ENCODE data around the gene CNDP1. TPM values are rescaled to one million over a fixed set of nuclear protein-coding genes. Genes with fewer than 3 reads are reported as not detected.

Gene CNDP1
- total RNA-seq, 1 experiment from 2014 or later: not detected

GRCh38 chr18:74513149-74513882 is 21.0 kb upstream of the CNDP1 start:
- ChIA-PET CTCF (interaction anchor here (0.7 to 1.0 kb wide), 2 partner anchors 11 to 17 kb away, joined by 3 to 5 read pairs; partner anchors contain the start of gene CNDP2), POLR2A (interaction anchor here (0.7 kb wide), 1 partner anchor 8 kb away, joined by 3 read pairs; no protein-coding TSS in a partner anchor)
- Mint-ChIP-seq H3K27ac (ENCODE audit: low read depth, unreplicated experiment) (peak overlapping the region; percentile 46), H3K27me3 (ENCODE audit: insufficient read depth, unreplicated experiment) (no peaks in the 10 kb centered on the region), H3K9me3 (ENCODE audit: unreplicated experiment) (no peaks in the 10 kb centered on the region), H3K4me1 (ENCODE audit: insufficient read depth, unreplicated experiment) (no peaks in the 10 kb centered on the region), H3K4me3 (ENCODE audit: unreplicated experiment) (no peak overlapping the region), H3K36me3 (ENCODE audit: insufficient read depth, unreplicated experiment) (peaks cover 86% of the 10 kb centered on the region)
- no TSS peak for BruUV-seq (replicated peaks)
- DNase-seq (ENCODE audit: unreplicated experiment): no peak
- no peak for TF ChIP-seq CTCF (IDR thresholded peaks at IDR 0.05; ENCODE audit: unreplicated experiment)
- intact Hi-C loops (cut with micrococcal nuclease): no loop called here

- H3K36me3 Mint-ChIP-seq (ENCODE audit: insufficient read depth, unreplicated experiment): peaks cover 86% of the 10 kb centered on the region
- no peaks in the 10 kb centered on the region for H3K9me3 Mint-ChIP-seq (ENCODE audit: unreplicated experiment)
- POLR2A ChIA-PET: no interaction called here
- no peaks in the 10 kb centered on the region for H3K4me1 Mint-ChIP-seq (ENCODE audit: insufficient read depth, unreplicated experiment)
- CTCF ChIA-PET: no interaction called here
- no peak for TF ChIP-seq CTCF (IDR thresholded peaks at IDR 0.05; ENCODE audit: unreplicated experiment)
- DNase-seq (ENCODE audit: unreplicated experiment): no peak
- intact Hi-C loops (cut with micrococcal nuclease): no loop called here
- no peaks in the 10 kb centered on the region for H3K27me3 Mint-ChIP-seq (ENCODE audit: insufficient read depth, unreplicated experiment)
- no peak overlapping the region for H3K27ac Mint-ChIP-seq (ENCODE audit: low read depth, unreplicated experiment)
- no peak overlapping the region for H3K4me3 Mint-ChIP-seq (ENCODE audit: unreplicated experiment)
- BruUV-seq (replicated peaks): no TSS peak
These were observed 20.5 kb upstream of the CNDP1 start for GRCh38 chr18:74513883-74514205.

- H3K27ac Mint-ChIP-seq (ENCODE audit: low read depth, unreplicated experiment): no peak overlapping the region
- TF ChIP-seq CTCF (IDR thresholded peaks at IDR 0.05; ENCODE audit: unreplicated experiment): no peak
- BruUV-seq (replicated peaks): no TSS peak
- CTCF ChIA-PET: no interaction called here
- H3K9me3 Mint-ChIP-seq (ENCODE audit: unreplicated experiment): no peaks in the 10 kb centered on the region
- intact Hi-C loops (cut with micrococcal nuclease): no loop called here
- no peak overlapping the region for H3K4me3 Mint-ChIP-seq (ENCODE audit: unreplicated experiment)
- POLR2A ChIA-PET: no interaction called here
- no peaks in the 10 kb centered on the region for H3K27me3 Mint-ChIP-seq (ENCODE audit: insufficient read depth, unreplicated experiment)
- no peaks in the 10 kb centered on the region for H3K4me1 Mint-ChIP-seq (ENCODE audit: insufficient read depth, unreplicated experiment)
- peaks cover 86% of the 10 kb centered on the region for H3K36me3 Mint-ChIP-seq (ENCODE audit: insufficient read depth, unreplicated experiment)
- DNase-seq (ENCODE audit: unreplicated experiment): no peak
These were observed 19.3 kb upstream of the CNDP1 start for GRCh38 chr18:74514860-74515495.

GRCh38 chr18:74515620-74516231 is 18.6 kb upstream of the CNDP1 start:
- DNase-seq (ENCODE audit: unreplicated experiment): no peak
- no peaks in the 10 kb centered on the region for H3K27me3 Mint-ChIP-seq (ENCODE audit: insufficient read depth, unreplicated experiment)
- BruUV-seq (replicated peaks): no TSS peak

More at GRCh38 chr18:74515620-74516231, 18.6 kb upstream of the CNDP1 start:
- peaks cover 84% of the 10 kb centered on the region for H3K36me3 Mint-ChIP-seq (ENCODE audit: insufficient read depth, unreplicated experiment)
- H3K27ac Mint-ChIP-seq (ENCODE audit: low read depth, unreplicated experiment): no peak overlapping the region
- TF ChIP-seq CTCF (IDR thresholded peaks at IDR 0.05; ENCODE audit: unreplicated experiment): no peak
- no peaks in the 10 kb centered on the region for H3K9me3 Mint-ChIP-seq (ENCODE audit: unreplicated experiment)
- H3K4me3 Mint-ChIP-seq (ENCODE audit: unreplicated experiment): no peak overlapping the region
- POLR2A ChIA-PET: interaction anchor here (1.2 kb wide), 1 partner anchor 26 kb away, joined by 3 read pairs; no protein-coding TSS in a partner anchor
- H3K4me1 Mint-ChIP-seq (ENCODE audit: insufficient read depth, unreplicated experiment): no peaks in the 10 kb centered on the region
- intact Hi-C loops (cut with micrococcal nuclease): no loop called here
- CTCF ChIA-PET: no interaction called here

Measured in MCF 10A (cell line).